Neuronal stem cell (in vitro differentiated cells): ENCODE measurements around the gene DNAI4.
"Not testable (repeated sequence)": the region's sequence is repeated elsewhere in the genome, so short reads cannot be mapped to it uniquely, and the experiment has no call there.

Experiments used
- DNase-seq: peaks from one replicate; pipeline ENCODE4 v3.0.0-alpha.2; 2013; ENCODE audit warnings: low spot score
- H2AFZ ChIP-seq: one replicate; pipeline ENCODE4 v1.6.1; 2013; ENCODE audit warnings: mild to moderate bottlenecking, low read length, inconsistent platforms
- H2AK5ac ChIP-seq: 2 replicates; pipeline ENCODE4 v1.6.1; 2013; ENCODE audit warnings: low read depth, mild to moderate bottlenecking, inconsistent platforms, low read length, moderate library complexity, mixed read lengths
- H2BK120ac ChIP-seq: 2 replicates; pipeline ENCODE4 v1.6.1; 2013; ENCODE audit warnings: low read depth, mild to moderate bottlenecking, inconsistent platforms, low read length, moderate library complexity, mixed read lengths
- H2BK12ac ChIP-seq: one replicate; pipeline ENCODE4 v1.6.1; 2013; ENCODE audit warnings: low read length, inconsistent platforms
- H2BK15ac ChIP-seq: 2 replicates; pipeline ENCODE4 v1.6.1; 2013; ENCODE audit warnings: mild to moderate bottlenecking, low read length, inconsistent platforms, mixed read lengths
- H2BK5ac ChIP-seq: one replicate; pipeline ENCODE4 v1.6.1; 2013; ENCODE audit warnings: inconsistent platforms, mild to moderate bottlenecking, low read length, moderate library complexity
- H3K14ac ChIP-seq: one replicate; pipeline ENCODE4 v1.6.1; 2013; ENCODE audit warnings: low read length, inconsistent platforms
- H3K18ac ChIP-seq: 2 replicates; pipeline ENCODE4 v1.6.1; 2013; ENCODE audit warnings: low read length, inconsistent platforms
- H3K23ac ChIP-seq: 2 replicates; pipeline ENCODE4 v1.6.1; 2013; ENCODE audit warnings: low read depth, mild to moderate bottlenecking, mixed read lengths, low read length, inconsistent platforms; ENCODE audit not compliant: poor library complexity
- H3K27ac ChIP-seq: replicated peaks from 3 replicates; pipeline ENCODE4 v1.5.1; 2013; ENCODE audit warnings: low read length, inconsistent platforms
- H3K27me3 ChIP-seq, 3 experiments: 2 replicates each; pipeline ENCODE4 v1.6.1; 2013; ENCODE audit warnings: low read length in 3 of 3, mild to moderate bottlenecking in 2 of 3, inconsistent platforms in 1 of 3, low read depth in 1 of 3, mixed read lengths in 1 of 3, moderate library complexity in 1 of 3; ENCODE audit not compliant: control insufficient read depth in 3 of 3, insufficient read depth in 3 of 3
- H3K36me3 ChIP-seq, 2 donors: replicated peaks in 1 of 2; 2 replicates each; pipeline ENCODE4 v1.6.1; 2013; ENCODE audit warnings: low read length in 2 of 2; ENCODE audit not compliant: control insufficient read depth in 2 of 2, insufficient read depth in 2 of 2
- H3K4ac ChIP-seq: 2 replicates; pipeline ENCODE4 v1.6.1; 2013; ENCODE audit warnings: inconsistent platforms, mild to moderate bottlenecking, low read length, moderate library complexity
- H3K4me1 ChIP-seq, 2 donors: 1 replicate in 1 of 2; 2 replicates in 1 of 2; pipeline ENCODE4 v1.6.1; 2013; ENCODE audit warnings: low read length in 2 of 2, low read depth in 1 of 2; ENCODE audit not compliant: control insufficient read depth in 2 of 2, insufficient read depth in 1 of 2
- H3K4me2 ChIP-seq: one replicate; pipeline ENCODE4 v1.6.1; 2013; ENCODE audit warnings: mild to moderate bottlenecking, low read length, inconsistent platforms; ENCODE audit not compliant: insufficient read depth, poor library complexity, severe bottlenecking
- H3K4me3 ChIP-seq, 2 donors: 2 replicates each; pipeline ENCODE4 v1.5.1; 2013; ENCODE audit warnings: low read length in 2 of 2, mild to moderate bottlenecking in 2 of 2, inconsistent platforms in 1 of 2, moderate library complexity in 1 of 2
- H3K79me1 ChIP-seq: one replicate; pipeline ENCODE4 v1.6.1; 2013; ENCODE audit warnings: low read depth, mild to moderate bottlenecking, inconsistent platforms, low read length, moderate library complexity
- H3K9ac ChIP-seq: one replicate; pipeline ENCODE4 v1.6.1; 2013; ENCODE audit warnings: mild to moderate bottlenecking, low read depth, low read length, inconsistent platforms; ENCODE audit not compliant: poor library complexity
- H3K9me3 ChIP-seq, 2 donors: replicated peaks in 1 of 2; 2 replicates each; pipeline versions ENCODE3 to v1.6.1; 2013; ENCODE audit warnings: low read length in 2 of 2, mild to moderate bottlenecking in 2 of 2, inconsistent platforms in 1 of 2, low read depth in 1 of 2, mixed read lengths in 1 of 2, moderate library complexity in 1 of 2; ENCODE audit not compliant: control insufficient read depth in 2 of 2, insufficient read depth in 1 of 2
- H4K8ac ChIP-seq: one replicate; pipeline ENCODE4 v1.6.1; 2013; ENCODE audit warnings: low read depth, mild to moderate bottlenecking, inconsistent platforms, low read length, moderate library complexity
- H4K91ac ChIP-seq: one replicate; pipeline ENCODE4 v1.6.1; 2013; ENCODE audit warnings: low read length, low read depth, mild to moderate bottlenecking, inconsistent platforms; ENCODE audit not compliant: poor library complexity
- WGBS, 2 donors: extraction: QIAGEN DNeasy Blood & Tissue Kit; methylation state at CpG; one replicate each; pipeline ENCODE4 v1.1.7; 2013; ENCODE audit warnings: missing lambda C conversion rate in 2 of 2, mixed read lengths in 1 of 2; ENCODE audit not compliant: insufficient read length in 2 of 2, insufficient replicate concordance in 1 of 2; ENCODE audit errors: extremely low coverage in 2 of 2; 5-methylcytosine and 5-hydroxymethylcytosine counted together

The DNAI4 gene

GRCh38 chr1:66787641-66788040 is 137.0 kb downstream of the DNAI4 start:
- H3K9ac ChIP-seq, result no peak overlapping the region
- no peak overlapping the region for H3K4me2 ChIP-seq
- H3K9me3 ChIP-seq, result no peaks in the 10 kb centered on the region
- WGBS, 2 donors, result no CpG with 5 or more reads among the region's 4 CpGs
- no peak overlapping the region for H4K8ac ChIP-seq
- no peak overlapping the region for H3K23ac ChIP-seq
- no peak overlapping the region for H2AK5ac ChIP-seq
- H3K14ac ChIP-seq, result no peak overlapping the region
- H3K4me1 ChIP-seq, result no peaks in the 10 kb centered on the region
- H2BK120ac ChIP-seq, result no peak overlapping the region
- no peak overlapping the region for H3K4ac ChIP-seq
- no peak overlapping the region for H3K4me3 ChIP-seq
- H3K27me3 ChIP-seq, result no peaks in the 10 kb centered on the region
- H4K91ac ChIP-seq, result no peak overlapping the region
- no peaks in the 10 kb centered on the region for H3K36me3 ChIP-seq
- no peak overlapping the region for H3K27ac ChIP-seq
- H2BK12ac ChIP-seq, result no peak overlapping the region
- no peak overlapping the region for H2AFZ ChIP-seq
- no peak overlapping the region for H3K18ac ChIP-seq
- no peak overlapping the region for H2BK5ac ChIP-seq
- no peak overlapping the region for H2BK15ac ChIP-seq
- DNase-seq, result no peak
- H3K79me1 ChIP-seq, result no peaks in the 10 kb centered on the region

- H3K14ac ChIP-seq, H3K4me1 ChIP-seq, H3K36me3 ChIP-seq, H3K9ac ChIP-seq, DNase-seq, H3K4me2 ChIP-seq, H3K18ac ChIP-seq, H3K9me3 ChIP-seq, H4K91ac ChIP-seq, H4K8ac ChIP-seq, H2BK12ac ChIP-seq, H2AFZ ChIP-seq, H2BK15ac ChIP-seq, H3K27me3 ChIP-seq, H3K4ac ChIP-seq, H3K23ac ChIP-seq, H2AK5ac ChIP-seq, H2BK120ac ChIP-seq, H3K27ac ChIP-seq, H3K79me1 ChIP-seq, H2BK5ac ChIP-seq, H3K4me3 ChIP-seq: not testable (repeated sequence)
- WGBS, 2 donors, result no CpG with 5 or more reads among the region's 2 CpGs
Measured at GRCh38 chr1:66785800-66786199, 138.9 kb downstream of the DNAI4 start.

- no CpG with 5 or more reads among the region's 2 CpGs for WGBS, 2 donors
- Histone ChIP-seq H2AK5ac (no peak overlapping the region), H3K9me3 (peaks cover 0 to 5% of the 10 kb centered on the region in 2 donors), H3K23ac (no peak overlapping the region), H3K4me1 (no peaks in the 10 kb centered on the region), H3K79me1 (no peaks in the 10 kb centered on the region), H2BK12ac (no peak overlapping the region), H2BK15ac (no peak overlapping the region), H3K27me3 (no peaks in the 10 kb centered on the region), H3K14ac (no peak overlapping the region), H3K4me3 (no peak overlapping the region), H3K27ac (no peak overlapping the region), H3K4ac (no peak overlapping the region), H2BK120ac (no peak overlapping the region), H3K18ac (no peak overlapping the region), H2BK5ac (no peak overlapping the region), H4K91ac (no peak overlapping the region), H3K4me2 (no peak overlapping the region), H2AFZ (no peak overlapping the region), H4K8ac (no peak overlapping the region), H3K9ac (no peak overlapping the region), H3K36me3 (no peaks in the 10 kb centered on the region)
- no peak for DNase-seq
Measured at GRCh38 chr1:66779475-66780078, 145.1 kb downstream of the DNAI4 start.

- Histone ChIP-seq H2BK120ac (no peak overlapping the region), H3K4ac (no peak overlapping the region), H3K36me3 (no peaks in the 10 kb centered on the region), H3K18ac (no peak overlapping the region), H4K8ac (no peak overlapping the region), H3K79me1 (no peaks in the 10 kb centered on the region), H2BK12ac (no peak overlapping the region), H2BK15ac (no peak overlapping the region), H3K27ac (no peak overlapping the region), H3K9ac (no peak overlapping the region), H2AK5ac (no peak overlapping the region), H3K14ac (no peak overlapping the region), H2BK5ac (no peak overlapping the region), H3K4me1 (no peaks in the 10 kb centered on the region), H3K27me3 (no peaks in the 10 kb centered on the region), H3K4me2 (no peak overlapping the region), H4K91ac (no peak overlapping the region), H2AFZ (no peak overlapping the region), H3K9me3 (peaks cover 0 to 5% of the 10 kb centered on the region in 2 donors), H3K4me3 (no peak overlapping the region), H3K23ac (no peak overlapping the region)
- no peak for DNase-seq
- WGBS, 2 donors, result no CpG with 5 or more reads among the region's 4 CpGs
Measured at GRCh38 chr1:66778969-66779368, 145.7 kb downstream of the DNAI4 start.
